NB4 (cell line): ENCODE measurements around the gene PIGQ.

ENCODE experiments used
- CTCF ChIP-seq: IDR thresholded peaks from one replicate; pipeline ENCODE4 v1.5.1; 2012; ENCODE audit warnings: low read depth, low read length
- MAX ChIP-seq: IDR thresholded peaks from 2 replicates; pipeline ENCODE4 v1.6.1; 2011; ENCODE audit warnings: low read depth, low read length
- MYC ChIP-seq: IDR thresholded peaks from 2 replicates; pipeline ENCODE4 v1.6.1; 2011; ENCODE audit warnings: low read depth, low read length
- POLR2A ChIP-seq: IDR thresholded peaks from 2 replicates; pipeline ENCODE4 v1.6.1; 2011; ENCODE audit warnings: mild to moderate bottlenecking; ENCODE audit not compliant: insufficient read length; ENCODE audit errors: extremely low read depth

- TF ChIP-seq CTCF (no peak), MAX (no peak), POLR2A (no peak), MYC (no peak)
Measured at GRCh38 chr16:572865-573650, 3.3 kb downstream of the PIGQ start.
